ENCODE measurements around the gene GRIN2A.

GRIN2A gene

GRCh38 chr16:9971907-9972306, 210.3 kb downstream of the GRIN2A start:
- Mint-ChIP-seq H3K9me3 (peaks cover 20% of the 10 kb centered on the region), H3K27ac (no peak overlapping the region), H3K4me3 (no peak overlapping the region), H3K27me3 (ENCODE audit: low read depth, poor library complexity) (peaks cover 7% of the 10 kb centered on the region), H3K36me3 (ENCODE audit: low read depth) (peaks cover 6% of the 10 kb centered on the region), H3K4me1 (peaks cover 4% of the 10 kb centered on the region)
- no peak for TF ChIP-seq CTCF (IDR thresholded peaks at IDR 0.05)
- DNase-seq: no peak

GRCh38 chr16:9970796-9971195, 211.4 kb downstream of the GRIN2A start:
- peaks cover 6% of the 10 kb centered on the region for H3K36me3 Mint-ChIP-seq (ENCODE audit: low read depth)

GRCh38 chr16:9970244-9970643, 212.0 kb downstream of the GRIN2A start:
- H3K27ac Mint-ChIP-seq: no peak overlapping the region
- H3K27me3 Mint-ChIP-seq (ENCODE audit: low read depth, poor library complexity): peaks cover 3% of the 10 kb centered on the region
- no peak overlapping the region for H3K4me3 Mint-ChIP-seq
- DNase-seq: no peak
- TF ChIP-seq CTCF (IDR thresholded peaks at IDR 0.05): no peak
- H3K4me1 Mint-ChIP-seq: peaks cover 1% of the 10 kb centered on the region
- H3K9me3 Mint-ChIP-seq: peaks cover 20% of the 10 kb centered on the region
- H3K36me3 Mint-ChIP-seq (ENCODE audit: low read depth): peaks cover 6% of the 10 kb centered on the region

More at GRCh38 chr16:9970796-9971195, 211.4 kb downstream of the GRIN2A start:
- no peak overlapping the region for H3K27ac Mint-ChIP-seq
- no peak for DNase-seq
- H3K9me3 Mint-ChIP-seq: peaks cover 20% of the 10 kb centered on the region
- peaks cover 3% of the 10 kb centered on the region for H3K27me3 Mint-ChIP-seq (ENCODE audit: low read depth, poor library complexity)
- peaks cover 4% of the 10 kb centered on the region for H3K4me1 Mint-ChIP-seq
- no peak overlapping the region for H3K4me3 Mint-ChIP-seq
- no peak for TF ChIP-seq CTCF (IDR thresholded peaks at IDR 0.05)

- TF ChIP-seq CTCF (IDR thresholded peaks at IDR 0.05): no peak
- DNase-seq: no peak
- no peaks in the 10 kb centered on the region for H3K27me3 Mint-ChIP-seq (ENCODE audit: low read depth, poor library complexity)
- H3K36me3 Mint-ChIP-seq (ENCODE audit: low read depth): peaks cover 6% of the 10 kb centered on the region
- H3K4me3 Mint-ChIP-seq: no peak overlapping the region
- H3K27ac Mint-ChIP-seq: no peak overlapping the region
- H3K4me1 Mint-ChIP-seq: no peaks in the 10 kb centered on the region
- H3K9me3 Mint-ChIP-seq: peaks cover 20% of the 10 kb centered on the region
Measured at GRCh38 chr16:9969580-9969979, 212.6 kb downstream of the GRIN2A start.

- H3K27ac Mint-ChIP-seq: no peak overlapping the region
- H3K9me3 Mint-ChIP-seq: peaks cover 4% of the 10 kb centered on the region
- peaks cover 4% of the 10 kb centered on the region for H3K27me3 Mint-ChIP-seq (ENCODE audit: low read depth, poor library complexity)
- no peaks in the 10 kb centered on the region for H3K36me3 Mint-ChIP-seq (ENCODE audit: low read depth)
- H3K4me3 Mint-ChIP-seq: no peak overlapping the region
- TF ChIP-seq CTCF (IDR thresholded peaks at IDR 0.05): no peak
- H3K4me1 Mint-ChIP-seq: no peaks in the 10 kb centered on the region
- DNase-seq: no peak
Measured at GRCh38 chr16:9966569-9967157, 215.6 kb downstream of the GRIN2A start.

GRCh38 chr16:9965079-9965478, 217.1 kb downstream of the GRIN2A start:
- no peak overlapping the region for H3K27ac Mint-ChIP-seq
- no peak for TF ChIP-seq CTCF (IDR thresholded peaks at IDR 0.05)
- peaks cover 11% of the 10 kb centered on the region for H3K9me3 Mint-ChIP-seq

More at GRCh38 chr16:9965079-9965478, 217.1 kb downstream of the GRIN2A start:
- Mint-ChIP-seq H3K27me3 (ENCODE audit: low read depth, poor library complexity) (peaks cover 7% of the 10 kb centered on the region), H3K36me3 (ENCODE audit: low read depth) (no peaks in the 10 kb centered on the region), H3K4me3 (no peak overlapping the region), H3K4me1 (no peaks in the 10 kb centered on the region)
- DNase-seq: no peak

Data from nephron progenitor cell (in vitro differentiated cells).